Activated CD4-positive, alpha-beta T cell treated with anti-CD3 and anti-CD28 coated beads for 1 hour (primary cell): ENCODE results near the gene TECTA.
"Not testable (repeated sequence)": the region's sequence is repeated elsewhere in the genome, so short reads cannot be mapped to it uniquely, and the experiment has no call there.

Source experiments
- DNase-seq: peaks from one replicate; pipeline ENCODE4 v3.0.0-alpha.2; 2020

The TECTA gene

DNA sequence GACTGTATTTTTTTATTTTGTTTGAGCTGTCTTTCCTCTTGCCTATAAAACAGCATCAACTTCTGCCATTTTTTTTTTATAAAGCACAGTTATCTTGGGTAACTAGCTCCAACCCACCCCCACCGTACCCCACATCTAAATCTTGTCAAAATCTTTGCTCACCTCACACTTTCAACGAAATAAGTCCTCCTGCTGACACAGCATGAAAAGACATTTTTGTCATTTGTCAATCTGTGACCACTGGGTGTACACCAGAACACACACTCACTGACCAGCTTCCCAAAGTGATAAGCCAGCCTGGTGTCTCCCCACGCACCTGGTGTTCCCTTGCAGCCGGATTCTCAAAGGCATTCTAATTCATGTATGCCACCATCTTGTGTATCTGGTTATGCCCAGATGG lies 1.7 kb upstream of the TECTA start:
- DNase-seq, result no peak

DNA sequence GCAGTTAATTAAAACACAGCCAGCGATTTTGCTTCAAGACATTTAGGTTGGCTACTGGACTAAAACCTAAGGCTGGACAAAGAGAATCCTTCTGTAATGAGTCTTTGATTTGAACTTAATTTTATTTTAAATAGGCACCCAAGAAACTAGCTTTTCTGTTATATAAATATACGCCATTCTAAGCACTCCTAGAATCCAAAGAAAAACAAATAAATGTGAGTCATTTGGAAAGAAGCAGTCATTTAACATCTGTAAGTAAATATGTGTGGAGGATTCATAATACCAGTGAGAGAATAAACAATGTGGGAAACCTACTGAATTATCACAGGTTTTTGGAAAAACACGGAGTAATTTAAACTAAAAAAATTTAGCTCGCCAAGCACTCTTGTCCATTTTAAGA lies 1.2 kb upstream of the TECTA start:
- no peak for DNase-seq

DNA sequence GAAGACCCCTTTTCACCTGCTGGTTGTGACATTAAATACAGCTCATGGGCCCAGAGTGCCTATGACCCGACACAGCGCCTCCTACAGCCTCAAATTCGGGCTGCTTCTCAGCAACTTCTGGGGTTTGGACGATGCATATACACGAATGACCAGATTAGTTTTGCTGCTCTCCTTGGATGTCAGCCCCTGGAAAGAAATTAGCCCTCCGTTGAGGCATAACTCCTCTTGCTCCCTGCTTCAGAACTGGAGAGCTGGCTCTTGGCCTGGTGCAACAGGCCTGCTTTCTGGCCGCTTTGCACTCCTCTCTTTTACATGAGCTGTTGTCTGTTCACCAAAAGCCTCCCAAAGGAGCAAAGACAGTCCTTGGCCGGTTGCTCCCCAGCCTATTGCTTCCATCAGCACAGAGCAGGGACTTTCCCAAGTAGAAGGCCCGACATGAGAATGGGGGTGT lies 3.3 kb downstream of the TECTA start:
- no peak for DNase-seq

DNA sequence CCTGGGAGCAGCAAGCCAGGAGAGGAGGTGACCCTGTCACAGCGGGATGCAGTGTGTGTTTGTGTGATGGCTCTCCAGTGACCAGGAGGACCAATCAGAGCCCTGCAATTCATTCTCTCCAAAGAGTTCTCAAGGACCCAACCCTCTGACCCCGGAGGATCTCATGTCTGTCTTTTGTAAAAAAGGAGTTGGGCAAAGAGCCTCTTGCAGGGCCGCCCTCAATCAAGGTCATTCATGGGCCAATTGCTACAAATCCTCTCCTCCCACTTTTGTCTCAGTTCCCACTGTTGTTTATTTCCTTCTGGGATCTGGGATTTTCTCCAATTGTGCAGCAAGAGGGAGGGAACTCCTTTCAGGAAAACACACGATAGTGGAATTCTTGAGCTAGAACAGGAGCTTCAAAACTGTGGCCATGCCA lies 4.0 kb downstream of the TECTA start:
- DNase-seq, result no peak

DNA sequence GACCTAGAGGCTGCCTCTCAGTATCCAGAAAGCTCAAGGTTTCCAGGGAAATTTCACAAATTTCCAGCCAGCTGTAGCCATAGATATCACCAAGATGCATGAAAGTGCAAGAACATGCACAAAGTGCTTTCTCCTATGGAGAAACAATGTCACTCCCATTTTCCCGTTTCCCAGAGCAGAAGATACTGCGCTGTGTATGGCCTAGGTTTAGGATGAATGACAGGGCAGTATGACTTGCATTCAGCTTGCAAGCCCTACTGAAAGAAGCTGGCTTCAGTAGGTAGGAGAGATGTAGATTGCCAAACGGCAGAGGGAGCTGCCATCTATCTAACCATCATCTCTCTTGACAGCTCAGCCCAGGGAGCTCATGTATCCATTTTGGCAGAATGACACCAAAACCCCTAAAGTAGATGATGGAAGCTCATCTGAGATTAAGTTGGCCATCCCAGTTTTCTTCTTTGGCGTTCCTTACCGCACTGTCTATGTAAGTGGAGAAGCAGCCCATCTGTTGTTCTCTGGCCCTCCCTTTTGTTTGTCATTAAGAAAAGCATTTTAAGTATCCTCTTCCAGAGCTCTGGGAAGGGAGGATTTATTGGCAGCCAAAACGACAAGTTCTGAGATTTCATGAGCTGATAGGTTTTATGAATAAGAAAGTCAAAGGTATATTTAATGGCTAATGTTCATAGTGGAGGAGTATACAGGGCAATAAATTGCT lies 4.6 kb downstream of the TECTA start:
- DNase-seq, result no peak

DNA sequence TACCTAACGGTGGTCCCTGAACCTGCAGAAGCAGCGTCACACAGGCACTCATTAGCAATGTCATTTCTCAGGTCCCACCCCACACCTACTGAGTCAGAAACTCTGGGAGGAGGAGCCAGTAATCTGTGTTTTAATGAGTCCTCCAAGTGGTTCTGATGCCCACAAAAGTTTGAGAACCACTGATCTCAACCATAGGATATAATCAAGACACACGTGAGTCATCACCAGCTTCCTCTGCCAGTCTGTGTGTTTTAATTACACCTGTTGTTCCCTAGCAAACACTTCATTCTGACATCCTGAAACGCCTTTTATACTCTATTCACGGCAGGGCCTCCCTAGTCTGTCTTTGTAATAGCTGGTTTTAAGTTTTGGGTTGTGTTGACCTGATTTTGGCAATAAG lies 5.8 kb downstream of the TECTA start:
- DNase-seq, result no peak

DNA sequence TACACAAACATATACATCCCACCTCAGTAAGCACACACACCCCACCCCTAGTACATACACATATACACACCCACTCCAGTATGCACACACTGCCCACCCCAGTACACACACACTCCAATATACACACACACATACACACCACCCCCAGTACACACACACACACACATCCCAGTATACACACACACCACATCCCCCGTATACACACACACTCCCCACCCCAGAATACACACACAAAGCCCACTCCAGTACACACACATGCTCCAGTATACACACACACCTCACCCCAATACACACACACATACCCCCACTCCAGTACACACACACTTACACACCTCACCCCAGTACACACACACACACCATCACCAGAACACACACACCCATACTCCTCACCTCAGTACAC lies 7.4 kb downstream of the TECTA start:
- DNase-seq, result no peak

DNA sequence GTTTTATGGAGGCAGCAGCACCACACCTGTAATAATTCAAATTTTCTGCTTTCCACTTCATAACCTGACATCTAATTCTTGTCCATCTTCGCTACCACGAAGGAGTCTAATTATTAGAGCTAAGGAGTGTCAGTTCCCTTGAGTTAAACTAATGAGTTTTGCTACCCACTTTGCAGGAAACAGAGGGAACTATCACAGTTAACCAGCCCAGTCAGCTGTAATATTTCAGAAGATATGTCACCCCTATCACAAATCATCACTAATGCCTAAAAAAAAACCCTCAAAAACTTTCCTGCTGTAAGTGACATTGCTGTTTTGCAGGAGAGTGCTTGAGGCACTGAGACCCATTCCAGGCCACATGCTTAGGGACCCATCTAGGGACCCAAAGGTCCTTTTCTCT lies 8.4 kb downstream of the TECTA start:
- DNase-seq, result no peak

DNA sequence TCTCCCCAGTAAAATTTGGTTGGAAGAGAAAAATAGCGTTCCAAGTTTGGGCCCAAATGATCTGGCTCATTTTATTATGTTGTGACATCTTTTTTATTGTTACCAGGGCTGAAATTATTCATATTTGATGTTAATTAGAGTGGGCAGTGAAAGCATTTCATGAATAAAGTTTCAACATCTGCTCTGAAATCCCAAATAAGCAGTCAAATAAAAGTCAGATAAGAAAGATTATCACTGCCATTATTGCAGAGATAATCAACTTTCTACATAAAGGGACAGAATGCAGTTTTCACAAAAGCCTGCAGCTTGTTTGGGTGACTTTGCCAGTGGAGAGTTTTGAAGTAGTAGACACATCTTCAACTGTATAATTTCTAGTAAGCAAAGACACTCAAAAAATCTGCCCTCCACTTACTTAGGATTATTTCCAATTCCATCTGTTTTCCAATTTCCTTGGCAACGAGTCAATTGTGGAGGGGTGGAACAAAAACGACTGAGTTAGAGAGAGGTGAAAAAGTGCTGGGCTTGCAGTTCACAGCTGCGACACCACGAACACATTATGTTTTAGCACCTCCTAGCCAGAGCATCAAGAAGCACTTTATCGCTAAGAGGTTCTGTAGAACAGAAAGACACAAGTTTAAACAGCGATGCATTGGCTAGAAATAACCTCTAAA lies 9.0 kb downstream of the TECTA start:
- no peak for DNase-seq

DNA sequence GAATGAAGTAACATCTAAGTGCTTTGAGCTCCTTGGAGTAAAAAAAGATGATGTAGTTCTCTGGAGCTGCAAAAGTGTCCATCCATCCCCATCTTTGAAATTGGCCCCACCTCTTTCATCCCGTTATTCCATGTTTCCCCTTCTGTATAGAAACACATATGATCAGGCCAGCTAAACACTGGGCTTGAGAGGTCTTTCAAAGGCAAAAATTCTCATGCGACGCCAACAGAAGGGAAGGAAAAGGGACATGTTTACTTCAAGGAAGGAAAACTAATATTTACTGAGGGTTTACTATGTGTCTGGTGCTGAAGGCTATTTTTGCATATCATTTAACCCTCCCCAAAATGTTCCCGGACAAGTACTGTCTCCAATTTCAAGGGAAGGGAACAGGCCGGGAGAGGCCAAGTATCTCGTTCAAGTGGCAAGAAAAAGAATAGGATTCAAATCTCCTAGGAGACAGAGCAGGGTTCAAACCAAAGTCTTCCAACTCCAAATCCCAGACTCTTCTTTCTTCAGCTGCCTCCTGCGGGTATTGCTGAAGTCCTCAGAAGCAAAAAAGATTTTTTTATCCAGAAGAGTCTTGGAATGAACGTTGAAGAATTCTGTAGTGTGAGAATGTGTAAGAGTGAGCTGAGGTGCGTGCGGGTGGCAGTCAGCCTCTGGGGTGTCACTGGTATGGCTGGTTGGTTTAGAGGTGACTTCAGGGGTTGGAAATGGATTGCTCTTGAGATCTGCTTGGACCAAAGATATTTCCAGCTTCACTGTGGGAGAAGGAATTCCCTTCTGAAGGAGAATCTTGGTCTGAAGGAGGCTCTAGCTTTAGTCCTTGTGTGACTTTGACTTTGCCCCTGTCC lies 10.1 kb downstream of the TECTA start:
- DNase-seq, result no peak

DNA sequence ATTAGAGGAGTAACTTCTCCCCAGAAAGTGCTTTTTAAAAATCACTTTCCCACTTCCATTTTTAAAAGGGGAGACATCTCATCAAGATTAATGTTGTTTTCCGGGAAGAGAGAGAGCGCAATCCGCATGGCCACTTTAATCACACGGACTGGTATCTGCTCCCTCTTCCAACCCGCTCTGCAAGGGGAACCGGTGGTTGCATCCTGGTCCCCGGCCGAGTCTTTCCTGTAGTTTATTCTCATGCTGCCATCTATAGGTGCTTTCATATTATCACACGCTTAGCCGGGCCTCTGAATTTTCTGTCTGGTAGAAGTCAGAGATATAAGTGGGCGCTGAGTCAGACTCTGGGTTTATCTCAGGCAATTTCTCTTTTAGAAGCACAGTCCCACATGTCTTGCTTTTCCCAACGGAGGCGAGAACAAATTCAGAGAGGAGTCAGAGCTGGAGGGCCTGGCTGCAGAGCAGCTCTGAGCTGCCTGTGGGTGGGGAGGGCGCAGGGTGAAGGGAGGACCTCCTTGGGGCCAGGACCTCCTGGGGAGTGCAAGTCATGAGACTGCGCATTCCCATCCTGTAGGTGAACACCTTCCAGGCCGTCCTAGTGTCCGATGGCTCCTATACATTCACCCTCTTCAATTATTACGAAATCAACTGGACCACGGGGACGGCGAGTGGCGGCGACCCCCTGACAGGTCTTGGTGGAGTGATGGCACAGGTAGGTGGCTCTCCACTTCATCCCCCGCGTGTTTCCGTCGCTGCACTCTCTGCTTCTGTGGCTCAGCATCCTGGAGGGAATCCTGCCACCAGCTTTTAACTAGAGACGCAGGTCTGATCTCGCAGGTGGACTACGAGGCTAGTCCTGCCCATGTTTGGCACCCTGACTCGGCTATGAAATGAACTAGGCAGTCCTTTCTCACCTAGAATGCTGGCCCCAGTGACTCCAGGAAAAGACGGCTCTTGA lies 11.7 kb downstream of the TECTA start:
- no peak for DNase-seq

DNA sequence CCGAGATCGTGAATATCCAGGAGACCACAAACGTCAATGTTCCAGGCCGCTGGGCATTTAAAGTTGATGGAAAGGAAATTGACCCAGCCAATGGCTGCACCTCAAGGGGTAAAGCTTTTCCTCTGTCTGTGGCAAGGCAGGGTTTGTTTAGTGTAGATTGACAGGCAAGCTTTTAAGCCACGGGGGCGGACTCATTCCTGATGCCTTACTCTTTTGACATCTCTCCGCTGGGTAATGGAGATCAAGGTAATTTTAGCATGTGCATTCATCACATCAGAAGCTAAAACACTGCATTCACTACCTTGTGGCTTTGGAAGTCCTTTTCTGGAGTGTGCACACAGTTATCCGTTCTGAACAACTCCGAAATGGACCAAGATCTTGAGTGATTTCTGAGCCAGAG lies 12.6 kb downstream of the TECTA start:
- DNase-seq, result no peak

DNA sequence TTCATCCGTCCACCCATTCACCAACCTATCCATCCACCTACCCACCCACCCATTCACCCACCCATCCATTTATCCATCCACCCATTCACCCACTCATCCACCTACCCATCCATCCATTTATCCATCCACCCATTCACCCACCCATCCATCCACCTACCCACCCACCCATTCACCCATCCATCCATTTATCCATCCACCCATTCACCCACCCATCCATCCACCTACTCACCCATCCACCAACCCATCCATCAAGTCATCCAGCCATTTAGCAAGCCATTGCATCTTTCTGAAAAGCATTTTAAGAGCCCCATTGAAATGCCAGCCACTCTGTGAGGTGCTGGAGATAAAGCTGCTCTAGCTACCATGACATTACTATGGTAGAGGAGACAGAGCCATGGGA lies 14.0 kb downstream of the TECTA start:
- DNase-seq, result not testable (repeated sequence)

DNA sequence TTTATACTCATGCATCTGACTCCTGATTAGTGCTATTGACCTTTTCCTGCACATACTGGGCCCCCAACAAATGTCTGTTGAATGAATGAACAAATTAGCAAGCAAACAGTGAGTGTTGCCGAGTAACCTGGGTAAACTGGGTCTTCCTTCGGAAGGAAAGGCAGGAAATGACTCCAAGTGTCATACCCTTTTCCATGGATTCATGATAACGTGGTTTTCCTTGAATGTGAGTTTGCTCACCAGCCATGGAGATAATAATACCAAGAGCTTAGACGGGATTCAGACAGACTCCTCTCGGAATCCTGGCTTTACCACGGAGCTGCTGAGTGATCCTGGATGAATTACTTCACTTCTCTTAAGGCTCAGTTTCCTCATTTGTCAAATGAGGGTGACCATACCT lies 16.7 kb downstream of the TECTA start:
- DNase-seq, result no peak

DNA sequence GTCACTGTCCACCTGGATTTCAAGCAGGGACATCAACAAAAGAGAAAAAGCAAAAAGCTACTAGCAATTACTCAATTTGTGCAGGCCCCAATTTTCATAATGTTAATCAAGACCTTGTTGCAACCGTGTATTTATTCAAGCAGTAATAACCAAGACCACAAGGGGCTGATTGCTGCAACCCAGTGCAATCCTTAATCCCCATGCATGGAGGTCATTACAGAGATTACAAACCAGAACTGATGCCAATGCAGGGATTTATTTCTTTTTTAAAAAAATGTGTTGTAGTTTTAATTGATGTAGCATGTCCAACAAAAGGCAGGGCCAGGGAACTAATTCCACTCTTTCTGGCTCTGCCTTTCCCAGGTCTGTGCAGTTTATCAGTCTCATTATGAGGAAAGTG lies 18.4 kb downstream of the TECTA start:
- DNase-seq, result no peak

DNA sequence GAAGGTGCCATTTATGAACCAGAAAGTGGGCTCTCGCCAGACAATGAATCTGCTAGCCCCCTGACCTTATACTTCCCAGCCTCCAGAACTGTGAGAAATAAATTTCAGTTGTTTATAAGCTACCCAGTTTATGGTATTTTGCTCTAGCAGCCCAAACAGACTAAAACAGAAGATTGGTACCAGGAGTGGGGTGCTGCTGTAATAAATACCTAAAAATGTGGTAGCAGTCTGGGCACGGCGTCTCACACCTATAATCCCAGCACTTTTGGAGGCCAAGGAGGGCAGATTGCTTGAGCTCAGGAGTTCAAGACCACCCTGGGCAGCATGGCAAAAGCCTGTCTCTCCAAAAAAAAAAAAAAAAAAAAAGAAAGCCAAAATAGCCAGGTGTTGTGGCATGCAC lies 21.3 kb downstream of the TECTA start:
- DNase-seq, result no peak

DNA sequence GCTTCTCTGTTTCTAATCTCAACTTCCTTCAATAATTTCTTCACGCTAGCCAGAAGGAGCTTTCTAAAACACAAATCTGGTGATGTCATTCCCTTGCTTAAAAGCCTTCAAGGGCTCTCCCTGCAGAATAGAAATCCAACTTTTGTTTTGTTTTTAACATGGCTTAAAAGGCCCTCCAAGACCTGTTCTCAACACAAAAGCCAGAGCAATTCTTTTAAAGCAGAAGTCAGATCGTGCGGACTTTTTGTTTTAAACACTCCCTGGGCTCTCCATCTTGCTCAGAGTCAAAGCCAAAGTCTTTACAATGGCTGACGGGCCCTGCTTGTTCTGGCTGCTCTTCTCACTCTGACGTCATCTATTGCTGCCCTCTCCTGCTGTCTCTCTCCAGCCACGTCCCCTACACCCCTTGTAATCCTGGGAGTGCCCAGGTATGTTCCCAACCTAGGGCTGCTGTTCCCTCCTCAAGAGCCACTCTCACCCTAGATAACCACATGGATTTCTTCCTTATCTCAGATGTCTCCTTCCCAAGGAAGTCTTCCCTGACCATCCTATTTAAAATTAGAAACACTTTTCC lies 22.5 kb downstream of the TECTA start:
- DNase-seq, result no peak

DNA sequence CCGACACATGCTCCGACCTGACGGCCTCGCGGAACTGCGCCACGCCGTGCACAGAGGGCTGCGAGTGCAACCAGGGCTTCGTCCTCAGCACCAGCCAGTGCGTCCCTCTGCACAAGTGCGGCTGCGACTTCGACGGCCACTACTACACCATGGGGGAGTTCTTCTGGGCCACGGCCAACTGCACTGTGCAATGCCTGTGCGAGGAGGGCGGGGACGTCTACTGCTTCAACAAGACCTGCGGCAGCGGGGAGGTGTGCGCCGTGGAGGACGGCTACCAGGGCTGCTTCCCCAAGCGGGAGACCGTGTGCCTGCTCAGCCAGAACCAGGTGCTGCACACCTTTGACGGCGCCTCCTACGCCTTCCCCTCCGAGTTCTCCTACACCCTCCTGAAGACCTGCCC lies 26.8 kb downstream of the TECTA start:
- no peak for DNase-seq

DNA sequence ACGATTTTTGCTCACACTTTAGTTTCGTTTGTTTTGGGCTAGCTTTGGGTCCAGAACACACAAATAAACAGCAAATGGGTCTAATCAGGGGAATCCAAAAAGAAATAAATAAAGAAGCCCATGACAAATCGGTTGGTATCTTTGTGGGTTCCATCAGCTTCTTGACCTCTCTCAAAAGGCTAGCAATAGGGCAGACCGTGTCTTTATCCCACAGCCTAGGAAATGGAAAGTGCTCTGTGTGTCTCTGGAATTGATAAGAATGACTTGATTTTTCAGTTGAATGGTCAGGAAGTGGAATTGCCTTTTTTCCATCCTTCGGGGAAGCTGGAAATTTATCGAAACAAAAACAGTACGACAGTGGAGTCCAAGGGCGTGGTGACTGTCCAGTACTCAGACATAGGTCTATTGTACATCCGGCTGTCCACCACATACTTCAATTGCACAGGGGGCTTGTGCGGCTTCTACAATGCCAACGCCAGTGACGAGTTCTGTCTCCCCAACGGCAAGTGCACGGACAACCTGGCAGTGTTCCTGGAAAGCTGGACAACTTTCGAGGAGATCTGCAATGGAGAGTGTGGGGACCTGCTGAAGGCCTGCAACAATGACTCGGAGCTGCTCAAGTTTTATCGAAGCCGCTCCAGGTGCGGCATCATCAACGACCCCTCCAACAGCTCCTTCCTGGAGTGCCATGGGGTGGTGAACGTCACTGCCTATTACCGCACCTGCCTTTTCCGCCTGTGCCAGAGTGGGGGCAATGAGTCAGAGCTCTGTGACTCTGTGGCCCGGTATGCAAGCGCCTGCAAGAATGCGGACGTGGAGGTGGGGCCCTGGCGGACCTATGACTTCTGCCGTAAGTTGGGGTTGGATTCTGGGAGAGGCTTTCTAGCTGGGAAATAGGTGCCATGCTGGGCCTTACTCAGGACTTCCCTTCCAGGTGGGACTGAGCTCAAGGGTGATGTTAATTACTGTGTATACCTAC lies 28.6 kb downstream of the TECTA start:
- DNase-seq, result no peak

DNA sequence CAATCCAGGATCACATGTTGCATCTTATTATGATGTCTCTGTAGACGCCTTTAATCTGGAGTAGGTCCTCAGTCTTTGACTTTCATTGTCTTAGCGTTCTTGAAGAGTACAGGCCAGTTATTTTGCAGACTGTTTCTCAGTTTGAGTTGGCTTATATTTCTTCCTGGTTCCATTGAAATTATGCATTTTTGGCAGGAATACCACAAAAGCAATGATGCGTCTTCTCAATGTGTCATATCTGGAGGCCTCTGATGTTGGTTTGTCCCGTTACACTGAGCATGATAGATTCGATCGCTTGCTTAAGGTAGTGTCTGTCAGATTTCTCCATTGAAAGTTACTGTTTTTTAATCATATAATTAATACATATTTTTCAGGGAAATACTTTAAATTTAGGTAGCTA lies 30.6 kb downstream of the TECTA start:
- DNase-seq, result no peak
